Measurements from ENCODE around the gene REEP5.

DNA sequence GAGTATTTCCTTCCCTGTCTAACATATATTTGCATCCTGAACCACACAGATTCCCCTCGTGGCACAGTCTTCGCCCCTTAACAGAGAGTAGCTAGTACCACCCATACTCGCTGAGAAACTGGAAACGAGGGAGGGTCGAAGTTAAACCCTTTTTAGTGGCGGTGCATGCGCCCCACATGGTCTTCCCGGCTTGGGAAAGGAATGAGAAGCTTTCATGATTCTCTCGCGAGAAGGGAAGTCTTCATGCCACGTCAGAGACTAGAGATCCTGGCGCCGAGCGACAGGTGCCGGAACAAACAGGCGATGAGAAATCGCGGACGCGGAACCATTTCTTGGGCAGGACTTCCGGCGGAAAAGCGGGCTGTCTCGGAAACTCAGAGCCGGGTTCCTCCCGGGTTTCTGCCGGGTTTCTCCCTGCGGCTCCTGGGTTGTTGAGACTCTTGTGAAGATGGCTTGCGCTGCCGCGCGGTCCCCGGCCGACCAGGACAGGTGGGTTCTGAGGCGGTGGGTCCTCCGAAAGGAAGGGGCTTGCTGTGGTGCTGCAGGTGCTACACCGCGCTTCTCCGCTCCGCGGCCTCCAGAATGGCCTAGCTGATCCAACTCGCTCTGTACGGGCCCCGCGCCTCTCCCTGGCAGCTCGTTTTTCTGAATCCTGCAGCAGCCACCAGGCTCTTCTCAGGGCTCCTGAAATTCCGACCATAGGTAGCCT lies 60.9 kb downstream of the REEP5 start, which contains the start of gene SRP19:
- TF ChIP-seq GABPA (IDR thresholded peaks at IDR 0.05 in 1 of 2, conservative IDR thresholded peaks at IDR 0.05 in 1 of 2), result peak; percentile 98
- TF ChIP-seq SP1 (IDR thresholded peaks at IDR 0.05), result peak; percentile 62
- peak; percentile 90 for TF ChIP-seq YY1 (IDR thresholded peaks at IDR 0.05)
- TF ChIP-seq RAD21 (IDR thresholded peaks at IDR 0.05), result peak; percentile 15 to 39
- TF ChIP-seq, protein P1, sequence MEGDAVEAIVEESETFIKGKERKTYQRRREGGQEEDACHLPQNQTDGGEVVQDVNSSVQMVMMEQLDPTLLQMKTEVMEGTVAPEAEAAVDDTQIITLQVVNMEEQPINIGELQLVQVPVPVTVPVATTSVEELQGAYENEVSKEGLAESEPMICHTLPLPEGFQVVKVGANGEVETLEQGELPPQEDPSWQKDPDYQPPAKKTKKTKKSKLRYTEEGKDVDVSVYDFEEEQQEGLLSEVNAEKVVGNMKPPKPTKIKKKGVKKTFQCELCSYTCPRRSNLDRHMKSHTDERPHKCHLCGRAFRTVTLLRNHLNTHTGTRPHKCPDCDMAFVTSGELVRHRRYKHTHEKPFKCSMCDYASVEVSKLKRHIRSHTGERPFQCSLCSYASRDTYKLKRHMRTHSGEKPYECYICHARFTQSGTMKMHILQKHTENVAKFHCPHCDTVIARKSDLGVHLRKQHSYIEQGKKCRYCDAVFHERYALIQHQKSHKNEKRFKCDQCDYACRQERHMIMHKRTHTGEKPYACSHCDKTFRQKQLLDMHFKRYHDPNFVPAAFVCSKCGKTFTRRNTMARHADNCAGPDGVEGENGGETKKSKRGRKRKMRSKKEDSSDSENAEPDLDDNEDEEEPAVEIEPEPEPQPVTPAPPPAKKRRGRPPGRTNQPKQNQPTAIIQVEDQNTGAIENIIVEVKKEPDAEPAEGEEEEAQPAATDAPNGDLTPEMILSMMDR (IDR thresholded peaks at IDR 0.05; ENCODE audit: low read depth, low read length, missing input control), result no peak
- TF ChIP-seq, protein P2, sequence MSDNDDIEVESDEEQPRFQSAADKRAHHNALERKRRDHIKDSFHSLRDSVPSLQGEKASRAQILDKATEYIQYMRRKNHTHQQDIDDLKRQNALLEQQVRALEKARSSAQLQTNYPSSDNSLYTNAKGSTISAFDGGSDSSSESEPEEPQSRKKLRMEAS (IDR thresholded peaks at IDR 0.05), result peak; percentile 98
- peak; percentile 58 for TF ChIP-seq TAF1 (conservative IDR thresholded peaks at IDR 0.05)
